ENCODE data around the gene SERINC5.
"Not testable (repeated sequence)": the region's sequence is repeated elsewhere in the genome, so short reads cannot be mapped to it uniquely, and the experiment has no call there.

SERINC5 gene

DNA sequence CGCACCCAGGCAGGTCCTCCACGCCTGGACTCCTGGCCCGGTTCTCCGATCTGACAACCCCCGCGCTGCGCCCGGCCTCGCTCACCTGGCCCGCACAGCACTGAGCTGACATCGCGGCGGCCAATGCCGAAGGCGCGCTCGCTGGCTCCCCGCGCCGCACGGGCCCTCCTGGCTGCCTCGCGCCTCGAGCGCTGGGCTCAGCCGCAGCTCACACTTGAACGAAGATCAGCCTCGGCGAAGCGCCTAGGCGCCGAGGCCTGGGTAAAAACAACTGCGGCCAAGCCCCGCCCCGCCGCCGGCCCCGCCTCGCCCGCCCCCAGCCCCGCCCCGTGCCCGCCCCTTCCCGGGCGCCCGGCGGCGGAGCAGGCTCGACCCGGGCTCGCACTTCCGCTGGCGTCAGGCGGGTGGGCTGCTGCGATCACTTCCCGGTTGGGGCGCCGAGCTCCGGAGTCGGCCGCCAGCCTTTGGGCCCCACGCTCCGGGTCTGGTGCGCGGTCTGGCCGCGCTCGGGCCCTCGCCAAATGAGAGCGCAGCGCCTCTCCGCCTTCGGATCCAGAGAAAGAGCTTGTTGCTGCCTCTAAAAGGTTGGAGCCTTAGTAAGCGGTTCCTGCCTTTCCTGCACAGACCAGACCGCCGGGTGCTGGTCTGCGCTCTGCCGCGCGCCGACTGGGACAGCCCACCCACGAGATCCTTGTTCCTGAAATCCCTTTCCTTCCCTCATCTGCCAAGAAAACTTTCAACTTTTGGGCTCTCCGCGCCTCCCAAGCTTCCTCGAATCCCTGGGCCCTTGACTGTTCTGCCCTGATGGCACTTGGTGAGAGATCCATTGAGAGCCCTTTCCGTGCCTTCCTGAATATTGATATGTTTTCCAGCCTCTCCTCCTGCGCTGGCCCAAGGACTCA, at the start of gene SERINC5:
TSS of gene SERINC5 (minus strand) at position 238 of the 902 bp plus-strand sequence. CDS start at position 112, 126 bp downstream.
- H3K4me3 Mint-ChIP-seq: peak within 1 kb of the TSS; percentile 95
- no peaks in the 10 kb centered on the region for H3K9me3 Mint-ChIP-seq
- peak within 1 kb of the TSS; percentile 89 for H3K27ac Mint-ChIP-seq
- peak; percentile 64 to 73 for DNase-seq (ENCODE audit: low spot score in 2 of 2)
- H3K4me1 Mint-ChIP-seq: peaks cover 25% of the 10 kb centered on the region
- peak; percentile 80 for ATAC-seq (ENCODE audit: low read depth)
- H3K27me3 Mint-ChIP-seq: no peaks in the 10 kb centered on the region
- H3K36me3 Mint-ChIP-seq: no peaks in the 10 kb centered on the region

DNA sequence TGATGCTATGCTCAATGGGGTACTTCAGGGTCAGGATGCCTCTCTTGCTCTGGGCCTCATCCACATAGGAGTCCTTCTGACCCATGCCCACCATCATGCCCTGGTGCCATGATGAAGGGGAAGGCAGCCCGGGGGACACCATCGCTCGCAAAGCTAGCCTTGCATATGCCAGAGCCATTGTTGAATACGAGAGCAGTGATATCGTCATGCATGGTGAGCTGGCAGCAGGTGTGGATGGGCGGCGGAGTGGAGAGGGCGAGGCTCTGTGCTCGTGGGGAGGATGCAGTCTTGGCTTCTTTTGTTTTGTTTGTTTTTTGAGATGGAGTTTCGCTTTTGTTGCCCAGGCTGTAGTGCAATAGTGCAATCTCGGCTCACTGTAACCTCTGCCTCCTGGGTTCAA, 46.8 kb upstream of the SERINC5 start:
- Mint-ChIP-seq H3K36me3 (no peaks in the 10 kb centered on the region), H3K4me1 (no peaks in the 10 kb centered on the region), H3K27me3 (peaks cover 6% of the 10 kb centered on the region), H3K27ac (no peak overlapping the region), H3K9me3 (peaks cover 2% of the 10 kb centered on the region), H3K4me3 (no peak overlapping the region)
- DNase-seq (ENCODE audit: low spot score in 2 of 2) (no peak), ATAC-seq (ENCODE audit: low read depth) (no peak)

DNA sequence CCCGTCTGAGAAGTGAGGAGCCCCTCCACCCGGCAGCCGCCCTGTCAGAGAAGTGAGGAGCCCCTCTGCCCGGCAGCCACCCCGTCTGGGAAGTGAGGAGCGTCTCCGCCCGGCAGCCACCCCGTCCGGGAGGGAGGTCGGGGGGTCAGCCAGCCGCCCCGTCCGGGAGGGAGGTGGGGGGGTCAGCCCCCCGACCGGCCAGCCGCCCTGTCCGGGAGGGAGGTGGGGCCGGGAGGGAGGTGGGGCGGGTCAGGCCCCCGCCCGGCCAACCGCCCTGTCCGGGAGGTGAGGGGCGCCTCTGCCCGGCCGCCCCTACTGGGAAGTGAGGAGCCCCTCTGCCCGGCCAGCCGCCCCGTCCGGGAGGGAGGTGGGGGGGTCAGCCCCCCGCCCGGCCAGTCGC, 45.5 kb upstream of the SERINC5 start:
- not testable (repeated sequence) for H3K4me3 Mint-ChIP-seq; H3K27me3 Mint-ChIP-seq; H3K9me3 Mint-ChIP-seq; ATAC-seq (ENCODE audit: low read depth); DNase-seq (ENCODE audit: low spot score in 2 of 2); H3K4me1 Mint-ChIP-seq; H3K36me3 Mint-ChIP-seq; H3K27ac Mint-ChIP-seq

DNA sequence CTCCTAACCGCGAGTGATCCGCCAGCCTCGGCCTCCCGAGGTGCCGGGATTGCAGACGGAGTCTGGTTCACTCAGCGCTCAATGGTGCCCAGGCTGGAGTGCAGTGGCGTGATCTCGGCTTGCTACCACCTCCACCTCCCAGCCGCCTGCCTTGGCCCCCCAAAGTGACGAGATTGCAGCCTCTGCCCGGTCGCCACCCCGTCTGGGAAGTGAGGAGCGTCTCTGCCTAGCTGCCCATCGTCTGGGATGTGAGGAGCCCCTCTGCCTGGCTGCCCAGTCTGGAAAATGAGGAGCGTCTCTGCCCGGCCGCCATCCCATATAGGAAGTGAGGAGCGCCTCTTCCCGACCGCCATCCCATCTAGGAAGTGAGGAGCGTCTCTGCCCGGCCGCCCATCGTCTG, 44.9 kb upstream of the SERINC5 start:
- DNase-seq (ENCODE audit: low spot score in 2 of 2); ATAC-seq (ENCODE audit: low read depth); H3K4me1 Mint-ChIP-seq; H3K27me3 Mint-ChIP-seq; H3K9me3 Mint-ChIP-seq; H3K27ac Mint-ChIP-seq; H3K36me3 Mint-ChIP-seq; H3K4me3 Mint-ChIP-seq: not testable (repeated sequence)

GRCh38 chr5:80300125-80300524, 44.3 kb upstream of the SERINC5 start:
- DNase-seq (ENCODE audit: low spot score in 2 of 2): no peak
- no peak overlapping the region for H3K27ac Mint-ChIP-seq
- peaks cover 2% of the 10 kb centered on the region for H3K9me3 Mint-ChIP-seq
- ATAC-seq (ENCODE audit: low read depth): no peak
- H3K4me1 Mint-ChIP-seq: no peaks in the 10 kb centered on the region
- H3K27me3 Mint-ChIP-seq: peaks cover 7% of the 10 kb centered on the region
- H3K36me3 Mint-ChIP-seq: no peaks in the 10 kb centered on the region
- H3K4me3 Mint-ChIP-seq: no peak overlapping the region

- Mint-ChIP-seq H3K9me3 (peaks cover 2% of the 10 kb centered on the region), H3K27ac (no peak overlapping the region), H3K4me3 (no peak overlapping the region), H3K36me3 (no peaks in the 10 kb centered on the region), H3K4me1 (no peaks in the 10 kb centered on the region), H3K27me3 (peaks cover 7% of the 10 kb centered on the region)
- DNase-seq (ENCODE audit: low spot score in 2 of 2) (no peak), ATAC-seq (ENCODE audit: low read depth) (no peak)
Measured at GRCh38 chr5:80299601-80300000, 43.8 kb upstream of the SERINC5 start.

DNA sequence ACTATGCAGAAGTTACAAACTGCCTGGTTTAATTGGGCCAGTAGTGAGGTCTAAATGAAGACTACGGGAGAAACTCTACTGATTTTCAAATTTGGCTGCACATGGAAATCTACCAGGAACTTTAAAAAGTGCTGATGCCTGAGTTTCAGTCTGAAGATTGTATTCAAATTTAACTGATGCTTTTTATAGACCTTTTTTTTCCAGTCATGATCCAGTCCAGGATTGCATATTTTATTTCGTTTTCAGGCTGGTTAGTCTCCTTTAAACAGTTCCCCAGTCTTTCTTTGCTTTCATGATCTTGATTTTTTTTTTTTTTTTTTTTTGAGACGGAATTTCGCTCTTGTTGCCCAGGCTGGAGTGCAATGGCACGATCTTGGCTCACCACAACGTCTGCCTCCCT, 40.3 kb upstream of the SERINC5 start:
- Mint-ChIP-seq H3K36me3 (peaks cover 3% of the 10 kb centered on the region), H3K4me1 (no peaks in the 10 kb centered on the region), H3K9me3 (peaks cover 5% of the 10 kb centered on the region), H3K4me3 (no peak overlapping the region), H3K27ac (no peak overlapping the region), H3K27me3 (peaks cover 7% of the 10 kb centered on the region)
- DNase-seq (ENCODE audit: low spot score in 2 of 2) (no peak), ATAC-seq (ENCODE audit: low read depth) (no peak)

DNA sequence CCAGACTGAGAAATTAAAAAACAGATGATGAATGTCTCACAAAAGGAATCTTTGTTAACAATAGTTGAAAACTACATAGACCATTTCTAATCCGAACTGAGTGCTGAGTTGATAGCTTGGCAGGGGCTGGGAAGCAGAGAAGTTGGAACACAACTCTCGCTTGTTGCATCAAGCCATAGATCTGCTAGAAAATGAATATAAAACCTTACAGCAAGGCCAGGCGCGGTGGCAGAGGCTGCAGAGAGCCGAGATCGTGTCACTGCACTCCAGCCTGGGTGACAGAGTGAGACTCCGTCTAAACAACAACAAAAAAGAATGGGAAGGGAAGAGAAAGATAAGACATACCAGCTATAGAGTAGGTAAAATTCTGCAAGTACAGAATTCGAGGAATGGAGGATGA, 35.9 kb upstream of the SERINC5 start:
- no peaks in the 10 kb centered on the region for H3K4me1 Mint-ChIP-seq
- ATAC-seq (ENCODE audit: low read depth) (no peak), DNase-seq (ENCODE audit: low spot score in 2 of 2) (no peak)
- H3K9me3 Mint-ChIP-seq: peaks cover 3% of the 10 kb centered on the region
- H3K27ac Mint-ChIP-seq: no peak overlapping the region
- no peak overlapping the region for H3K4me3 Mint-ChIP-seq
- H3K27me3 Mint-ChIP-seq: no peaks in the 10 kb centered on the region
- H3K36me3 Mint-ChIP-seq: peaks cover 3% of the 10 kb centered on the region

GRCh38 chr5:80289320-80289719, 33.5 kb upstream of the SERINC5 start:
- ATAC-seq (ENCODE audit: low read depth): no peak

DNA sequence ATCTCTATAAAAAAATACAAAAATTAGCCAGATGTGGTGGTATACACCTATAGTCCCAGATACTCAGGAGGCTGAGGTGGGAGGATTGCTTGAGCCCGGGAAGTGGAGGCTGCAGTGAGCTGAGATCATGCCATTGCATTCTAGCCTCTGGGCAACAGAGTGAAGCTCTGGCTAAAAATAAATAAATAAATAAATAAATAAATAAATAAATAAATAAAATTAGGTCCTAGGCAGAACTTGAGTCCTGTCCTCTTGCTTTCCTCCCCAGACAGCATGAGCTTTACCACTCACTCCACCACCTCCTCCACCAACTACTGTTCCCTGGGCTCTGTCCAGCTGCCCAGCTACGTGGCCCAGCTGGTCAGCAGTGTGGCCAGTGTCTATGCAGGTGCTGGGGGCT, 32.3 kb upstream of the SERINC5 start:
- H3K36me3 Mint-ChIP-seq: peaks cover 3% of the 10 kb centered on the region
- H3K4me3 Mint-ChIP-seq: no peak overlapping the region
- no peak for ATAC-seq (ENCODE audit: low read depth)
- no peak for DNase-seq (ENCODE audit: low spot score in 2 of 2)
- H3K4me1 Mint-ChIP-seq: no peaks in the 10 kb centered on the region
- no peak overlapping the region for H3K27ac Mint-ChIP-seq
- H3K9me3 Mint-ChIP-seq: peaks cover 8% of the 10 kb centered on the region
- peaks cover 2% of the 10 kb centered on the region for H3K27me3 Mint-ChIP-seq

More at GRCh38 chr5:80289320-80289719, 33.5 kb upstream of the SERINC5 start:
- H3K27me3 Mint-ChIP-seq: peaks cover 1% of the 10 kb centered on the region
- H3K9me3 Mint-ChIP-seq: peaks cover 3% of the 10 kb centered on the region
- H3K36me3 Mint-ChIP-seq: peaks cover 3% of the 10 kb centered on the region
- DNase-seq (ENCODE audit: low spot score in 2 of 2): no peak
- H3K27ac Mint-ChIP-seq: no peak overlapping the region
- H3K4me3 Mint-ChIP-seq: no peak overlapping the region
- H3K4me1 Mint-ChIP-seq: no peaks in the 10 kb centered on the region

- DNase-seq (ENCODE audit: low spot score in 2 of 2): no peak
- Mint-ChIP-seq H3K4me3 (no peak overlapping the region), H3K27ac (no peak overlapping the region)
Measured at GRCh38 chr5:80284720-80285119, 28.9 kb upstream of the SERINC5 start.

DNA sequence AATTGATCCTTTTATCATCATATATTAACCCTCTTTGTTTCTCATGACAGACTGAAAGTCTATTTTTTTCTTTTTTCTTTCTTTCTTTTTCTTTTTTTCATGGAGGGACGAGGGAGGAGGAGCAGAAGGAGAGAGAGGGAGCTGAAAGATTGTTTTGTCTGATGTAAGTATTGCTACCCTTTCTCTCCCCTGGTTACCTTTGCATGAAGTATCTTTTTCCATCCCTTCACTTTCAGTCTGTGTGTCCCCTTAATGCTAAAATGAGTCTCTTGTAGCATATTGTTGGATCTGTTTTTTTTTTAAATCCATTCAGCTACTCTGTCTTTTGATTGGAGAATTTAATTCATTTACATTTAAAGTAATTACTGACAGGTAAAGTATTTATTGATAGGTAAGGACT, 27.5 kb upstream of the SERINC5 start:
- peaks cover 8% of the 10 kb centered on the region for H3K9me3 Mint-ChIP-seq
- H3K4me3 Mint-ChIP-seq: no peak overlapping the region
- no peaks in the 10 kb centered on the region for H3K4me1 Mint-ChIP-seq
- ATAC-seq (ENCODE audit: low read depth): no peak
- H3K36me3 Mint-ChIP-seq: no peaks in the 10 kb centered on the region
- peaks cover 9% of the 10 kb centered on the region for H3K27me3 Mint-ChIP-seq
- DNase-seq (ENCODE audit: low spot score in 2 of 2): no peak
- no peak overlapping the region for H3K27ac Mint-ChIP-seq

More at GRCh38 chr5:80284720-80285119, 28.9 kb upstream of the SERINC5 start:
- peaks cover 8% of the 10 kb centered on the region for H3K9me3 Mint-ChIP-seq
- no peak for ATAC-seq (ENCODE audit: low read depth)
- H3K4me1 Mint-ChIP-seq: no peaks in the 10 kb centered on the region
- peaks cover 9% of the 10 kb centered on the region for H3K27me3 Mint-ChIP-seq
- no peaks in the 10 kb centered on the region for H3K36me3 Mint-ChIP-seq

GRCh38 chr5:80282054-80282453, 26.2 kb upstream of the SERINC5 start:
- peaks cover 8% of the 10 kb centered on the region for H3K9me3 Mint-ChIP-seq
- H3K4me1 Mint-ChIP-seq: no peaks in the 10 kb centered on the region
- no peak for ATAC-seq (ENCODE audit: low read depth)
- no peak for DNase-seq (ENCODE audit: low spot score in 2 of 2)
- no peak overlapping the region for H3K4me3 Mint-ChIP-seq
- H3K27me3 Mint-ChIP-seq: peaks cover 11% of the 10 kb centered on the region
- no peaks in the 10 kb centered on the region for H3K36me3 Mint-ChIP-seq
- H3K27ac Mint-ChIP-seq: no peak overlapping the region

- Mint-ChIP-seq H3K4me3 (no peak overlapping the region), H3K9me3 (no peaks in the 10 kb centered on the region), H3K27me3 (peaks cover 10% of the 10 kb centered on the region), H3K27ac (no peak overlapping the region), H3K4me1 (no peaks in the 10 kb centered on the region), H3K36me3 (no peaks in the 10 kb centered on the region)
- ATAC-seq (ENCODE audit: low read depth) (no peak), DNase-seq (ENCODE audit: low spot score in 2 of 2) (no peak)
Measured at GRCh38 chr5:80277191-80277590, 21.3 kb upstream of the SERINC5 start.

GRCh38 chr5:80276186-80276585, 20.3 kb upstream of the SERINC5 start:
- H3K27me3 Mint-ChIP-seq: peaks cover 6% of the 10 kb centered on the region
- ATAC-seq (ENCODE audit: low read depth): no peak
- H3K4me1 Mint-ChIP-seq: no peaks in the 10 kb centered on the region
- H3K4me3 Mint-ChIP-seq: no peak overlapping the region
- no peak overlapping the region for H3K27ac Mint-ChIP-seq
- no peaks in the 10 kb centered on the region for H3K9me3 Mint-ChIP-seq
- no peak for DNase-seq (ENCODE audit: low spot score in 2 of 2)
- H3K36me3 Mint-ChIP-seq: no peaks in the 10 kb centered on the region

Measured in memory B cell (primary cell).